H9 (cell line): Measurements from ENCODE around the gene GPR107. TPM values are rescaled to one million over a fixed set of nuclear protein-coding genes. Genes with fewer than 3 reads are reported as not detected.

Experiments
- DNase-seq: peaks from one replicate; pipeline ENCODE4 v3.0.0-alpha.2; 2017
- H2AFZ ChIP-seq: one replicate; pipeline ENCODE4 v1.6.1; 2013; ENCODE audit warnings: mild to moderate bottlenecking, low read length, control low read depth, moderate library complexity
- H2AK5ac ChIP-seq: 2 replicates; pipeline ENCODE4 v1.6.1; 2013; ENCODE audit warnings: low read length, control low read depth, mixed read lengths; ENCODE audit not compliant: insufficient read length
- H2BK120ac ChIP-seq: one replicate; pipeline ENCODE4 v1.6.1; 2013; ENCODE audit warnings: low read depth, mild to moderate bottlenecking, low read length, control low read depth, inconsistent platforms; ENCODE audit not compliant: poor library complexity, severe bottlenecking
- H2BK12ac ChIP-seq: 2 replicates; pipeline ENCODE4 v1.6.1; 2013; ENCODE audit warnings: low read length, control low read depth, mixed read lengths, low read depth; ENCODE audit not compliant: insufficient read length
- H2BK15ac ChIP-seq: 2 replicates; pipeline ENCODE4 v1.6.1; 2013; ENCODE audit warnings: low read depth, low read length, control low read depth
- H2BK20ac ChIP-seq: one replicate; pipeline ENCODE4 v1.6.1; 2013; ENCODE audit warnings: low read depth, mild to moderate bottlenecking, low read length, control low read depth, inconsistent platforms; ENCODE audit not compliant: poor library complexity, severe bottlenecking
- H2BK5ac ChIP-seq: 2 replicates; pipeline ENCODE4 v1.6.1; 2013; ENCODE audit warnings: low read length, control low read depth, mixed read lengths; ENCODE audit not compliant: insufficient read length
- H3K14ac ChIP-seq: 2 replicates; pipeline ENCODE4 v1.6.1; 2013; ENCODE audit warnings: low read length, control low read depth; ENCODE audit not compliant: insufficient read depth
- H3K18ac ChIP-seq: 2 replicates; pipeline ENCODE4 v1.6.1; 2013; ENCODE audit warnings: low read depth, mild to moderate bottlenecking, mixed read lengths, low read length, control low read depth; ENCODE audit not compliant: insufficient read length
- H3K23ac ChIP-seq: 2 replicates; pipeline ENCODE4 v1.6.1; 2013; ENCODE audit warnings: low read length, control low read depth, mixed read lengths, low read depth; ENCODE audit not compliant: insufficient read length
- H3K23me2 ChIP-seq: 2 replicates; pipeline ENCODE4 v1.6.1; 2013; ENCODE audit warnings: low read depth, mild to moderate bottlenecking, mixed read lengths, low read length, control low read depth; ENCODE audit not compliant: insufficient read length, poor library complexity, severe bottlenecking
- H3K27ac ChIP-seq: 2 replicates; pipeline ENCODE4 v1.5.1; 2013; ENCODE audit warnings: low read length, control low read depth, mixed read lengths, low read depth; ENCODE audit not compliant: insufficient read length
- H3K27me3 ChIP-seq: 2 replicates; pipeline ENCODE4 v1.6.1; 2013; ENCODE audit warnings: low read length, control low read depth, inconsistent platforms; ENCODE audit not compliant: insufficient read depth
- H3K4ac ChIP-seq: 2 replicates; pipeline ENCODE4 v1.6.1; 2013; ENCODE audit warnings: low read depth, mild to moderate bottlenecking, control low read depth, inconsistent platforms, low read length, moderate library complexity
- H3K4me1 ChIP-seq: 2 replicates; pipeline ENCODE4 v1.6.1; 2013; ENCODE audit warnings: low read length, control low read depth, inconsistent platforms; ENCODE audit not compliant: insufficient read depth
- H3K4me2 ChIP-seq: 2 replicates; pipeline ENCODE4 v1.6.1; 2013; ENCODE audit warnings: low read length, control low read depth, mixed read lengths; ENCODE audit not compliant: insufficient read length, insufficient read depth
- H3K56ac ChIP-seq: 2 replicates; pipeline ENCODE4 v1.6.1; 2013; ENCODE audit warnings: low read depth, mild to moderate bottlenecking, mixed read lengths, low read length, control low read depth; ENCODE audit not compliant: insufficient read length
- H3K79me1 ChIP-seq: 2 replicates; pipeline ENCODE4 v1.6.1; 2013; ENCODE audit warnings: low read depth, mild to moderate bottlenecking, moderate library complexity, low read length, control low read depth, inconsistent platforms; ENCODE audit not compliant: insufficient read depth, poor library complexity, severe bottlenecking
- H3K79me2 ChIP-seq: 2 replicates; pipeline ENCODE4 v1.6.1; 2013; ENCODE audit warnings: low read length, control low read depth, inconsistent platforms; ENCODE audit not compliant: insufficient read depth
- H3K9ac ChIP-seq: 2 replicates; pipeline ENCODE4 v1.6.1; 2013; ENCODE audit warnings: low read length, control low read depth, mixed read lengths; ENCODE audit not compliant: insufficient read length; ENCODE audit errors: extremely low read depth
- H3K9me3 ChIP-seq: one replicate; pipeline ENCODE4 v1.6.1; 2013; ENCODE audit warnings: low read depth, low read length, inconsistent platforms; ENCODE audit not compliant: control insufficient read depth
- H3T11ph ChIP-seq: one replicate; pipeline ENCODE4 v1.6.1; 2013; ENCODE audit warnings: mild to moderate bottlenecking, low read length, control low read depth, inconsistent platforms
- H4K20me1 ChIP-seq: one replicate; pipeline ENCODE4 v1.6.1; 2013; ENCODE audit not compliant: control insufficient read depth, insufficient read length, insufficient read depth
- H4K5ac ChIP-seq: 2 replicates; pipeline ENCODE4 v1.6.1; 2013; ENCODE audit warnings: low read depth, mild to moderate bottlenecking, mixed read lengths, low read length, control low read depth; ENCODE audit not compliant: insufficient read length
- H4K8ac ChIP-seq: replicated peaks from 2 replicates; pipeline ENCODE4 v1.6.1; 2013; ENCODE audit warnings: low read length, control low read depth, mixed read lengths, low read depth; ENCODE audit not compliant: insufficient read length
- H4K91ac ChIP-seq: 2 replicates; pipeline ENCODE4 v1.6.1; 2013; ENCODE audit warnings: low read depth, mild to moderate bottlenecking, moderate library complexity, mixed read lengths, low read length, control low read depth; ENCODE audit not compliant: insufficient read length
- H3K27ac Mint-ChIP-seq, 3 experiments: 2 replicates in 2 of 3; 3 replicates in 1 of 3; pipeline ENCODE4 v1.8.0; 2020 to 2021; ENCODE audit warnings: mixed read lengths in 3 of 3, mild to moderate bottlenecking in 1 of 3, moderate library complexity in 1 of 3
- H3K27me3 Mint-ChIP-seq: 2 replicates; pipeline ENCODE4 v1.8.0; 2021; ENCODE audit warnings: low read depth, mild to moderate bottlenecking, moderate library complexity, mixed read lengths
- H3K36me3 Mint-ChIP-seq, 3 experiments: 2 replicates in 2 of 3; 3 replicates in 1 of 3; pipeline ENCODE4 v1.8.0; 2020 to 2021; ENCODE audit warnings: low read depth in 3 of 3, mixed read lengths in 3 of 3; ENCODE audit not compliant: insufficient read depth in 1 of 3
- H3K4me1 Mint-ChIP-seq, 2 experiments: 2 replicates each; pipeline ENCODE4 v1.8.0; 2020; ENCODE audit warnings: mixed read lengths in 2 of 2
- H3K4me3 Mint-ChIP-seq, 2 experiments: 2 replicates in 1 of 2; 3 replicates in 1 of 2; pipeline ENCODE4 v1.8.0; 2020 to 2021; ENCODE audit warnings: mild to moderate bottlenecking in 2 of 2, mixed read lengths in 2 of 2, moderate library complexity in 1 of 2
- H3K9me3 Mint-ChIP-seq, 2 experiments: 2 replicates in 1 of 2; 3 replicates in 1 of 2; pipeline ENCODE4 v1.8.0; 2020; ENCODE audit warnings: mild to moderate bottlenecking in 2 of 2, mixed read lengths in 2 of 2, moderate library complexity in 1 of 2
- WGBS: extraction: QIAGEN DNeasy Blood & Tissue Kit; methylation state at CpG from one replicate; pipeline ENCODE4 v1.1.7; 2013; ENCODE audit warnings: missing lambda C conversion rate, low lambda C conversion rate, mixed read lengths; ENCODE audit not compliant: insufficient read length; ENCODE audit errors: extremely low coverage; 5-methylcytosine and 5-hydroxymethylcytosine counted together
- total RNA-seq: library from RNA; stranded (reverse); gene quantifications from 2 replicates; pipeline ENCODE4 v1.2.1, GENCODE V29; 2021
- TF ChIP-seq, protein P1 (sequence below): fragments of 200-600 bp; sonication (generic); conservative IDR thresholded peaks from 3 replicates; pipeline ENCODE4 v1.8.0; 2021; ENCODE audit warnings: antibody characterized with exemption, mild to moderate bottlenecking

The GPR107 gene
- total RNA-seq, 1 experiment from 2014 or later: 38.0 TPM

DNA sequence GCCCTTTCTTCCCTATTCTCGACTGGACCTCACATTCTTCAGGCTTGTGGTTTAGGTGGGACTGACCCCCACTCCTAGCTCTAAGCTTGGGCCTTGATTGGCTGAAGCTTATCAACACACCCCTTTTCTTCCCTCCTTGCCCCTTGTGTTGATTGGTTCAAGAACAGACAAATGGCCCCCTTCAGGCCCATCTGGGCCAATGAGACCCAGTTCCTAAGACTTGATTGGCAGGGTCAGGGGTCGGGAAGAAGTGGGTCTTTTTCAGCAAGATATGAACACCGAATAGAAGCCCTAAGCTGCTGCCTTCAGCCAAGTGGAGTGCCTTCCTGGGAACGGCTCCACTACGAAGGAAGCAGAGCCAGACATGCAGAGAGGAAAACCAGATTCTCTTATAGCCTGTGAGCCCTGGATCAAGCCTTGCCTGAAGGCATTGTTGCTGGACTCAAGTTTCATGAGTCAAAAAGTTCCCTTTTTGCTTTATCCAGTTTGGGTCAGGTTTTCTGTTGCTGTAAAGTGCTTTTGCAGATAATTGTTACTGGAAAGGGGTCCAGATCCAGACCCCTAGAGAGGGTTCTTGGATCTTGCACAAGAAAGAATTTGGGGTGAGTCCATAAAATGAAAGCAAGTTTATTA is 96.1 kb downstream of the GPR107 start:
- Histone ChIP-seq H3K18ac (no peak overlapping the region), H3K27me3 (no peaks in the 10 kb centered on the region), H3K79me2 (no peaks in the 10 kb centered on the region), H2AK5ac (no peak overlapping the region), H4K20me1 (no peaks in the 10 kb centered on the region), H2BK5ac (no peak overlapping the region), H2BK120ac (no peak overlapping the region), H3K4ac (no peak overlapping the region), H3K23me2 (no peaks in the 10 kb centered on the region), H3K79me1 (no peaks in the 10 kb centered on the region), H3K23ac (no peak overlapping the region), H4K5ac (no peak overlapping the region), H3K4me1 (peaks cover 2% of the 10 kb centered on the region; the same call in 1 of the 2 replicates), H3K9ac (no peak overlapping the region), H3K27ac (no peak overlapping the region), H3K14ac (no peak overlapping the region), H2AFZ (no peak overlapping the region), H3K9me3 (no peaks in the 10 kb centered on the region), H3K56ac (no peak overlapping the region), H4K8ac (no peak overlapping the region), H2BK12ac (no peak overlapping the region), H4K91ac (no peak overlapping the region), H2BK15ac (no peak overlapping the region), H2BK20ac (no peak overlapping the region), H3T11ph (no peak overlapping the region), H3K4me2 (no peak overlapping the region)
- no peaks in the 10 kb centered on the region; the same call in 1 of the 2 replicates for H3K27me3 Mint-ChIP-seq
- no peak overlapping the region; a peak in 1 of 7 replicates for H3K27ac Mint-ChIP-seq
- no CpG with 5 or more reads among the region's 5 CpGs for WGBS
- H3K36me3 Mint-ChIP-seq: no peaks in the 10 kb centered on the region
- no peaks in the 10 kb centered on the region for H3K9me3 Mint-ChIP-seq
- H3K4me1 Mint-ChIP-seq: peaks cover 10 to 18% of the 10 kb centered on the region in 2 experiments
- DNase-seq: no peak
- TF ChIP-seq, protein P1, sequence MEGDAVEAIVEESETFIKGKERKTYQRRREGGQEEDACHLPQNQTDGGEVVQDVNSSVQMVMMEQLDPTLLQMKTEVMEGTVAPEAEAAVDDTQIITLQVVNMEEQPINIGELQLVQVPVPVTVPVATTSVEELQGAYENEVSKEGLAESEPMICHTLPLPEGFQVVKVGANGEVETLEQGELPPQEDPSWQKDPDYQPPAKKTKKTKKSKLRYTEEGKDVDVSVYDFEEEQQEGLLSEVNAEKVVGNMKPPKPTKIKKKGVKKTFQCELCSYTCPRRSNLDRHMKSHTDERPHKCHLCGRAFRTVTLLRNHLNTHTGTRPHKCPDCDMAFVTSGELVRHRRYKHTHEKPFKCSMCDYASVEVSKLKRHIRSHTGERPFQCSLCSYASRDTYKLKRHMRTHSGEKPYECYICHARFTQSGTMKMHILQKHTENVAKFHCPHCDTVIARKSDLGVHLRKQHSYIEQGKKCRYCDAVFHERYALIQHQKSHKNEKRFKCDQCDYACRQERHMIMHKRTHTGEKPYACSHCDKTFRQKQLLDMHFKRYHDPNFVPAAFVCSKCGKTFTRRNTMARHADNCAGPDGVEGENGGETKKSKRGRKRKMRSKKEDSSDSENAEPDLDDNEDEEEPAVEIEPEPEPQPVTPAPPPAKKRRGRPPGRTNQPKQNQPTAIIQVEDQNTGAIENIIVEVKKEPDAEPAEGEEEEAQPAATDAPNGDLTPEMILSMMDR: no peak
- H3K4me3 Mint-ChIP-seq: no peak overlapping the region
